GM21423 (cell line): Measurements from ENCODE around the gene NUP153.

Source experiments
- ATAC-seq: cut with Tn5 transposase; IDR thresholded peaks from one replicate; pipeline ENCODE4 v1.9.1; 2021; ENCODE audit warnings: mild to moderate bottlenecking, moderate library complexity; ENCODE audit not compliant: unreplicated experiment

Gene NUP153

DNA sequence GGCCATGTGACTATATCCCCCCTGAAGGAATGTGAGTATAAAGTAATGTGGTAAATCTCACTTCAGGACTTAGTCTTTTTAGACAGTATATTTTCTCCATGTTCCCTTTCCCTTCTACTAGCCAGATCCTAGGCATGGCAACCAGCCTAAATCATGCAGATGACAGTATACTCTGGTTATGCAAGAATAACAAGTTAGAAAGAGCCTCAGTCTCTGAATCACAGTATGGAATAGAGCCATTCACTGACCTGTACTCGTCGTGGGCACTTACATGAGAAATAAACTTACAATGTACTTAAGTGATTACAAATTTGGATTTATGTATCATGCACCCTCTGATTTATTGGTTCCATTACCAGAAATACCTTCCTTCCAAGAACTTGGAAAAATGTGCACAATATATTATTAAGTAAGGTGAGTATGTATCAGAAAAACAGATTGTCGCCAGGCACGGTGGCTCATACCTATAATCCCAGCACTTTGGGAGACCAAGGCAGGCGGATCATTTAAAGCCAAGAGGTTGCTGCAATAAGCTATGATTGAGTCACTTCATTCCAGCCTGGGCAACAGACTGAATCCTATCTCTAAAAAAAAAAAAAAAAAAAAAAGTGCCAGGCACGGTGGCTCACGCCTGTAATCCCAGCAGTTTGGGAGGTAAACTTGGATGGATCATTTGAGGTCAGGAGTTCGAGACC, 131.7 kb downstream of the NUP153 start:
- no peak for ATAC-seq

GRCh38 chr6:17565399-17565798, 141.3 kb downstream of the NUP153 start:
- ATAC-seq, result no peak
